ENCODE data around the gene LRRC7. TPM values are rescaled to one million over a fixed set of nuclear protein-coding genes. Genes with fewer than 3 reads are reported as not detected.

Gene LRRC7
- total RNA-seq, 2 experiments from 2014 or later, result not detected

DNA sequence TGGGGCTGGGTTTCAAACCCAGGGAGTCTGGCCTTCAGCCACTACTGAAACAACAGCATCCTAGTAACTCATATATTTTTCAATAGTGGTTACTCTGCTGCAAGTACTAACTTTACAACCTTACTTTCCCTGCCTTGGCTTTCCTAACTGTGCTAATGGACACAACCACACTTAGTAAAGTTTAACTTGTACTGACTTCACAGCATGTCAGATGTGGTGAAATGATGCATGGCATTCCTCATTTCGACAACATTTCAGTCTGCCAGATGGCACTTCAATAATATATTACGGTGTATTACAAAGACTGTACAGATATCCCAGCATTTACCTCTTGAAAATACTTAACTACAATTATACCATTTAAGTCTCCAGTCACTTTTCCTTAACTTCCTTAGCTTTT, 27.8 kb downstream of the LRRC7 start:
- Mint-ChIP-seq H3K27me3 (no peaks in the 10 kb centered on the region), H3K36me3 (ENCODE audit: low read depth) (no peaks in the 10 kb centered on the region), H3K27ac (no peak overlapping the region), H3K4me1 (no peaks in the 10 kb centered on the region), H3K4me3 (no peak overlapping the region), H3K9me3 (ENCODE audit: low read depth) (peaks cover 2% of the 10 kb centered on the region)
- CTCF ChIA-PET, result no interaction called here
- intact Hi-C loops (cut with DNase I, micrococcal nuclease), result no loop called here
- DNase-seq (no peak), ATAC-seq (no peak)
- POLR2A ChIA-PET, result no interaction called here

- CTCF ChIA-PET, result no interaction called here
Measured at GRCh38 chr1:69611316-69611715, 43.6 kb downstream of the LRRC7 start.

DNA sequence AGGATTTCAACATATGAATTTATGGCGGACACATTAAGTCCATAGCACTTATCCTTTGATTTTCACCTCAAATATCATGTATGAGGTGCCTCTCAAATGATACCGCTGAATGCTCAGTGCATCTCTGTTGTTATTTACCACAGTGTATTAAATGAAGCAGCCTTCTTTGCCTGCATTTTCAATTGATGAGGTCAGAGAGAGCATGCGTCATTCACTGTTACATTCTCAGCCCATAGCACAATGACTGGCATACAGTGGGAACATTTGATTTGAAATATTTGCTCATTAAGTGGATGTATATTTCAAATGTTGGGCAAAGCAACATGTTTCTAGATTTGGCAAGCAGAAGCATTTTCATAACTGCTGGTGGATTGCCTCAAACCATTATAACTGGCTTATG, 45.7 kb downstream of the LRRC7 start:
- H3K9me3 Mint-ChIP-seq (ENCODE audit: low read depth), result peaks cover 2% of the 10 kb centered on the region
- ATAC-seq (no peak), DNase-seq (no peak)
- no peak overlapping the region for H3K27ac Mint-ChIP-seq
- CTCF ChIA-PET, result no interaction called here
- no peaks in the 10 kb centered on the region for H3K4me1 Mint-ChIP-seq
- H3K36me3 Mint-ChIP-seq (ENCODE audit: low read depth), result no peaks in the 10 kb centered on the region
- H3K27me3 Mint-ChIP-seq, result no peaks in the 10 kb centered on the region
- no peak overlapping the region for H3K4me3 Mint-ChIP-seq
- intact Hi-C loops (cut with DNase I, micrococcal nuclease), result no loop called here
- POLR2A ChIA-PET, result no interaction called here

More at GRCh38 chr1:69611316-69611715, 43.6 kb downstream of the LRRC7 start:
- no peak overlapping the region for H3K4me3 Mint-ChIP-seq
- ATAC-seq, result no peak
- no peaks in the 10 kb centered on the region for H3K36me3 Mint-ChIP-seq (ENCODE audit: low read depth)
- H3K27ac Mint-ChIP-seq, result no peak overlapping the region
- DNase-seq, result no peak
- no peaks in the 10 kb centered on the region for H3K4me1 Mint-ChIP-seq
- peaks cover 2% of the 10 kb centered on the region for H3K9me3 Mint-ChIP-seq (ENCODE audit: low read depth)
- POLR2A ChIA-PET, result no interaction called here
- H3K27me3 Mint-ChIP-seq, result no peaks in the 10 kb centered on the region
- intact Hi-C loops (cut with DNase I, micrococcal nuclease), result no loop called here

- H3K27me3 Mint-ChIP-seq, result no peaks in the 10 kb centered on the region
- H3K36me3 Mint-ChIP-seq (ENCODE audit: low read depth), result no peaks in the 10 kb centered on the region
- H3K4me3 Mint-ChIP-seq, result no peak overlapping the region
- H3K4me1 Mint-ChIP-seq, result no peaks in the 10 kb centered on the region
- no peaks in the 10 kb centered on the region for H3K9me3 Mint-ChIP-seq (ENCODE audit: low read depth)
- intact Hi-C loops (cut with DNase I, micrococcal nuclease), result no loop called here
- H3K27ac Mint-ChIP-seq, result no peak overlapping the region
- ChIA-PET POLR2A (no interaction called here), CTCF (no interaction called here)
- no peak for ATAC-seq
- no peak for DNase-seq
Measured at GRCh38 chr1:69638673-69639072, 71.0 kb downstream of the LRRC7 start.

DNA sequence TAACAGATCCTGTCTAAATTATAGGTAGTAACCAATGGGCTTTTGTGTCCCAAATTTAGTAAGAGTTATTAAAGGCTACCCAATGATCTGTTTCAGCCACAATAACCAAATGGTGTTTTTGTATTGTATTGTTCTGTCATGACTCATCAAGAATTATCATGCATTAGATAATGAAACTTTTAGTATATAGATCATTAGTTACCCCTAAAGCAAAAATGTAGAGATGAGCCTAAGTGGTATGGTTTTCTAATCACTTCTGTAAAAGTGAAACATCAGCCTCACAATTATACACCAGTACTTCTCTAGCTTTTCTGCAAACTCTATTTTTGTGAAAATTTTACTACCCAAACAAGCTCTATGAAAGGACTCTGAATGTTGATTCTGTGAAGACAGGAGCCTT, 71.4 kb downstream of the LRRC7 start:
- POLR2A ChIA-PET, result no interaction called here
- intact Hi-C loops (cut with DNase I, micrococcal nuclease), result no loop called here
- DNase-seq, result no peak

GRCh38 chr1:69643266-69643665, 75.5 kb downstream of the LRRC7 start:
- Mint-ChIP-seq H3K27me3 (no peaks in the 10 kb centered on the region), H3K9me3 (ENCODE audit: low read depth) (no peaks in the 10 kb centered on the region), H3K36me3 (ENCODE audit: low read depth) (no peaks in the 10 kb centered on the region), H3K27ac (no peak overlapping the region), H3K4me3 (no peak overlapping the region), H3K4me1 (no peaks in the 10 kb centered on the region)
- DNase-seq (no peak), ATAC-seq (no peak)
- ChIA-PET POLR2A (no interaction called here), CTCF (interaction anchor here (1.0 kb wide), 1 partner anchor 47 kb away, joined by 4 read pairs; no protein-coding TSS in a partner anchor)
- intact Hi-C loops (cut with DNase I, micrococcal nuclease), result no loop called here

More for the DNA sequence above, 71.4 kb downstream of the LRRC7 start:
- Mint-ChIP-seq H3K4me1 (no peaks in the 10 kb centered on the region), H3K9me3 (ENCODE audit: low read depth) (no peaks in the 10 kb centered on the region), H3K4me3 (no peak overlapping the region), H3K27me3 (no peaks in the 10 kb centered on the region), H3K27ac (no peak overlapping the region), H3K36me3 (ENCODE audit: low read depth) (no peaks in the 10 kb centered on the region)
- CTCF ChIA-PET, result no interaction called here
- no peak for ATAC-seq

GRCh38 chr1:69645477-69645876, 77.8 kb downstream of the LRRC7 start:
- no peak overlapping the region for H3K4me3 Mint-ChIP-seq
- POLR2A ChIA-PET, result no interaction called here
- CTCF ChIA-PET, result no interaction called here
- no peak for ATAC-seq
- no peak for DNase-seq
- no peak overlapping the region for H3K27ac Mint-ChIP-seq
- no peaks in the 10 kb centered on the region for H3K36me3 Mint-ChIP-seq (ENCODE audit: low read depth)
- H3K9me3 Mint-ChIP-seq (ENCODE audit: low read depth), result no peaks in the 10 kb centered on the region
- H3K27me3 Mint-ChIP-seq, result no peaks in the 10 kb centered on the region
- no peaks in the 10 kb centered on the region for H3K4me1 Mint-ChIP-seq
- intact Hi-C loops (cut with DNase I, micrococcal nuclease), result no loop called here

GRCh38 chr1:69648486-69648885, 80.8 kb downstream of the LRRC7 start:
- intact Hi-C loops (cut with DNase I, micrococcal nuclease), result no loop called here

DNA sequence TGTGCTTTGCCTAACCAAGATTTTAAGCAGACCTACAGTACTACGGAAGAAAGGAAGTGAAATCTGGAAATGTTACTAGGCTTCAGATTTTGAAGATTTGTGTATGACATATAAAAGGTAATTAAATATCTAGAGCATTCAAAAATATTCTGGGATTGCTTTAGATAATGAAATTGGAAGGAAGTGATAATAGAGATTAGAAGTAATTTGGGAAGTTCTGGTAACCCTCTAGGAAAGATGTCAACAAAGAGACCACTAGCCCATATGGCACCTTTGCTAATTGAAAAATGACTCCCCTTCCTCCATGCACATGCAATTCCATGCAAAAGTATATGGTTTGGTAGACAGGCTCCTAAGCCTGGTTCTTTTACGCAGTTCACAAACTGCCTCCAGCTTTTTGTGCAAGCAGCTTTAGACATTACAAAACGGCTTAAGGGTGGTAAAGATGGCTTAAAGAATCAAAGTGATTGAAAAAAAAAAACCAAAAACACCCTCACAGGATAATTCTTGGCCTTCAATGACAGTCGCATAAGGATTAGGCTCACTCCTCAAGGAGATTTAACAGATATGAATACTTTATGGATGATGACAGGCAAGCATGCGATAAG, 81.8 kb downstream of the LRRC7 start:
- Mint-ChIP-seq H3K27ac (no peak overlapping the region), H3K4me3 (no peak overlapping the region), H3K36me3 (ENCODE audit: low read depth) (no peaks in the 10 kb centered on the region), H3K27me3 (no peaks in the 10 kb centered on the region), H3K4me1 (no peaks in the 10 kb centered on the region), H3K9me3 (ENCODE audit: low read depth) (no peaks in the 10 kb centered on the region)
- ATAC-seq (no peak), DNase-seq (no peak)
- POLR2A ChIA-PET, result no interaction called here
- CTCF ChIA-PET, result no interaction called here
- intact Hi-C loops (cut with DNase I, micrococcal nuclease), result no loop called here

More at GRCh38 chr1:69648486-69648885, 80.8 kb downstream of the LRRC7 start:
- Mint-ChIP-seq H3K4me1 (no peaks in the 10 kb centered on the region), H3K4me3 (no peak overlapping the region), H3K27ac (no peak overlapping the region), H3K36me3 (ENCODE audit: low read depth) (no peaks in the 10 kb centered on the region), H3K9me3 (ENCODE audit: low read depth) (no peaks in the 10 kb centered on the region), H3K27me3 (no peaks in the 10 kb centered on the region)
- ATAC-seq (no peak), DNase-seq (no peak)
- ChIA-PET CTCF (no interaction called here), POLR2A (no interaction called here)

GRCh38 chr1:69650779-69651178, 83.1 kb downstream of the LRRC7 start:
- no peaks in the 10 kb centered on the region for H3K4me1 Mint-ChIP-seq
- no peaks in the 10 kb centered on the region for H3K27me3 Mint-ChIP-seq
- H3K27ac Mint-ChIP-seq, result no peak overlapping the region
- POLR2A ChIA-PET, result no interaction called here
- CTCF ChIA-PET, result no interaction called here
- ATAC-seq (no peak), DNase-seq (no peak)
- H3K4me3 Mint-ChIP-seq, result no peak overlapping the region
- H3K36me3 Mint-ChIP-seq (ENCODE audit: low read depth), result no peaks in the 10 kb centered on the region
- intact Hi-C loops (cut with DNase I, micrococcal nuclease), result no loop called here
- H3K9me3 Mint-ChIP-seq (ENCODE audit: low read depth), result no peaks in the 10 kb centered on the region

- ATAC-seq, result no peak
- ChIA-PET POLR2A (no interaction called here), CTCF (no interaction called here)
- Mint-ChIP-seq H3K27ac (no peak overlapping the region), H3K9me3 (ENCODE audit: low read depth) (no peaks in the 10 kb centered on the region), H3K27me3 (no peaks in the 10 kb centered on the region), H3K36me3 (ENCODE audit: low read depth) (no peaks in the 10 kb centered on the region), H3K4me1 (no peaks in the 10 kb centered on the region), H3K4me3 (no peak overlapping the region)
- intact Hi-C loops (cut with DNase I, micrococcal nuclease), result no loop called here
- no peak for DNase-seq
Measured at GRCh38 chr1:69651656-69652055, 83.9 kb downstream of the LRRC7 start.

- intact Hi-C loops (cut with DNase I, micrococcal nuclease), result no loop called here
- ChIA-PET POLR2A (no interaction called here), CTCF (no interaction called here)
- no peak for ATAC-seq
- H3K36me3 Mint-ChIP-seq (ENCODE audit: low read depth), result no peaks in the 10 kb centered on the region
- H3K27me3 Mint-ChIP-seq, result no peaks in the 10 kb centered on the region
- H3K4me3 Mint-ChIP-seq, result no peak overlapping the region
- peaks cover 2% of the 10 kb centered on the region for H3K4me1 Mint-ChIP-seq
- H3K9me3 Mint-ChIP-seq (ENCODE audit: low read depth), result peaks cover 4% of the 10 kb centered on the region
- DNase-seq, result no peak
- no peak overlapping the region for H3K27ac Mint-ChIP-seq
Measured at GRCh38 chr1:69657971-69658370, 90.2 kb downstream of the LRRC7 start.

DNA sequence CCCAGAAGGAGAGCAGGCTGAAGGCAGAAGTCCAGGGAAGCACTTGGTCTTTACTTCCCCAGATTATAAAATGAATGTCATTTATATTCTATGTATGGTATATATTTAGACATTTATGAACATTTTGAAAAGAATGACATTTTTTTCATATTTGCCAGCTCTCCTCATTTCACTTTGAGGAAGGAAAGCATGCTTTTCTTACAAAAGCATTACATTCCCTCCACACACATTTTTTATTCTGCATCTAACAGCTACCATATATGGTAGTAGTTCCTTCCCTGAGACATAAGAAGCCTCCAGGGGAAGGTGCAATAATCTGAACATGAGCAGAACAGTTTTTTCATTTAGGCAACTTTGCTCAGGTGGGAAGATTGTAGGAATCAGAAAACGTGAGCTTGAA, 94.0 kb downstream of the LRRC7 start:
- Mint-ChIP-seq H3K4me1 (peaks cover 2% of the 10 kb centered on the region), H3K27ac (no peak overlapping the region), H3K4me3 (no peak overlapping the region)

More for the DNA sequence above, 94.0 kb downstream of the LRRC7 start:
- no peak for ATAC-seq
- H3K9me3 Mint-ChIP-seq (ENCODE audit: low read depth), result peaks cover 10% of the 10 kb centered on the region
- intact Hi-C loops (cut with DNase I, micrococcal nuclease), result no loop called here
- POLR2A ChIA-PET, result no interaction called here
- H3K27me3 Mint-ChIP-seq, result no peaks in the 10 kb centered on the region
- CTCF ChIA-PET, result interaction anchor here (0.9 kb wide), 1 partner anchor 293 kb away, joined by 3 read pairs; no protein-coding TSS in a partner anchor
- no peaks in the 10 kb centered on the region for H3K36me3 Mint-ChIP-seq (ENCODE audit: low read depth)
- DNase-seq, result no peak

All from activated CD4-positive, alpha-beta T cell treated with anti-CD3 and anti-CD28 coated beads for 36 hours (primary cell).